ENCODE results near the gene KDM1A. TPM values are rescaled to one million over a fixed set of nuclear protein-coding genes. Genes with fewer than 3 reads are reported as not detected.

Gene KDM1A
- polyA plus RNA-seq, 3 donors = 22.1 to 30.2 (median 24.1) TPM

DNA sequence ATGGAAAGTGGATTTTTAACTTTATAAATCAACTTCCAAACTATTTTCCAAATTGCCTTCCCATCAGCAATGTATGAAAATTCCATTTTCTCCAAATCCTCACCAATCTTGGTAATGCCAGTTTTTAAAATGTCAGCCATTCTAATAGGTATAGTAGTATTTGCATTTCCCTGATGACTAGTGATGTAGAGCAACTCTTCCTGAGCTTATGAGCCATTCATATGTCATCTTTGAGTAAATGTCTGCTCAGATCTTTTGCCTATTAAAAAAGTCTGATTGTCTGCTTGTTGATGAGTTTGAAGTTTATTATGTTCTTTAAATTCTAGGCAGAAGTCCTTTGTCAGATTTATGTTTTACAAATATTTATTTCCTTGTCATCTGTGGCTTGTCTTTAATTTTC is 54.7 kb downstream of the KDM1A start:
- Histone ChIP-seq H3K27me3 (ENCODE audit: control insufficient read depth in 2 of 2, insufficient read depth in 2 of 2, low read length in 2 of 2) (no peaks in the 10 kb centered on the region), H3K4me3 (replicated peaks in 1 of 3; ENCODE audit: low read depth in 2 of 3, low read length in 3 of 3) (no peak overlapping the region), H3K4me1 (ENCODE audit: control insufficient read depth in 1 of 2, insufficient read depth in 2 of 2, low read length in 2 of 2) (no peaks in the 10 kb centered on the region), H4K20me1 (ENCODE audit: insufficient read depth, low read length) (no peaks in the 10 kb centered on the region), H3K79me2 (ENCODE audit: insufficient read depth, low read length) (no peaks in the 10 kb centered on the region), H3K9ac (ENCODE audit: insufficient read depth, low read length, poor library complexity, severe bottlenecking) (no peak overlapping the region), H3K27ac (ENCODE audit: low read depth in 1 of 2, low read length in 2 of 2) (no peak overlapping the region), H2AFZ (ENCODE audit: insufficient read depth, low read depth, low read length, poor library complexity, severe bottlenecking) (no peak overlapping the region), H3K36me3 (replicated peaks in 1 of 2; ENCODE audit: control insufficient read depth in 1 of 2, insufficient read depth in 2 of 2, low read length in 2 of 2) (peaks cover 58 to 91% of the 10 kb centered on the region in 2 donors), H3K9me3 (replicated peaks in 1 of 2; ENCODE audit: control insufficient read depth in 1 of 2, insufficient read depth in 1 of 2, low read length in 2 of 2) (no peaks in the 10 kb centered on the region), H3K4me2 (replicated peaks; ENCODE audit: extremely low read depth, low read length, poor library complexity, severe bottlenecking) (no peak overlapping the region)
- Mint-ChIP-seq H3K4me3 (no peak overlapping the region), H3K36me3 (peaks cover 72 to 89% of the 10 kb centered on the region in 2 donors), H3K9me3 (peaks cover 0 to 2% (median 0%) of the 10 kb centered on the region in 7 donors), H3K27ac (no peak overlapping the region), H3K27me3 (ENCODE audit: low read depth in 3 of 3) (no peaks in the 10 kb centered on the region), H3K4me1 (no peaks in the 10 kb centered on the region)
- intact Hi-C loops (cut with micrococcal nuclease) = no loop called here
- DNase-seq = no peak
- TF ChIP-seq, protein P1, sequence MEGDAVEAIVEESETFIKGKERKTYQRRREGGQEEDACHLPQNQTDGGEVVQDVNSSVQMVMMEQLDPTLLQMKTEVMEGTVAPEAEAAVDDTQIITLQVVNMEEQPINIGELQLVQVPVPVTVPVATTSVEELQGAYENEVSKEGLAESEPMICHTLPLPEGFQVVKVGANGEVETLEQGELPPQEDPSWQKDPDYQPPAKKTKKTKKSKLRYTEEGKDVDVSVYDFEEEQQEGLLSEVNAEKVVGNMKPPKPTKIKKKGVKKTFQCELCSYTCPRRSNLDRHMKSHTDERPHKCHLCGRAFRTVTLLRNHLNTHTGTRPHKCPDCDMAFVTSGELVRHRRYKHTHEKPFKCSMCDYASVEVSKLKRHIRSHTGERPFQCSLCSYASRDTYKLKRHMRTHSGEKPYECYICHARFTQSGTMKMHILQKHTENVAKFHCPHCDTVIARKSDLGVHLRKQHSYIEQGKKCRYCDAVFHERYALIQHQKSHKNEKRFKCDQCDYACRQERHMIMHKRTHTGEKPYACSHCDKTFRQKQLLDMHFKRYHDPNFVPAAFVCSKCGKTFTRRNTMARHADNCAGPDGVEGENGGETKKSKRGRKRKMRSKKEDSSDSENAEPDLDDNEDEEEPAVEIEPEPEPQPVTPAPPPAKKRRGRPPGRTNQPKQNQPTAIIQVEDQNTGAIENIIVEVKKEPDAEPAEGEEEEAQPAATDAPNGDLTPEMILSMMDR (IDR thresholded peaks at IDR 0.05) = no peak

DNA sequence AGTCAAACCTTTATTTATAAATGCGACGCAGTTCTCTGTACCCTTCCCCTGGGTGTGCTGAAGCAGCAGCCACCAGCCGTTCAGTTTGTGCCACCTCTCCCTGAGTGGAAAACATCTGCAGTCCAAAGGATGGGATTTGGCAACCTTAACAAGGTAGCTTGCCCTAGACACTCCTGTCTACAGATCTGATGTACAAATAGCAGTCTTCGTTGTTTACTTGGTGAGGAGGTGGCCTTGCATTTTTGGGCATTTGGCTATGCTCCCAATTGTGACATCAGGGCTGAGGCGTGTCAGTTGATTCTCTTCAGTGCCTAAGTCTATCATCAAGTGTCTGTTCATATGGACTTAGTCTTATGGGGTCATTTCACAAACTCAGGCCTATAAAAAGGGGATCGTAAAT is 59.8 kb downstream of the KDM1A start:
- peaks cover 0 to 2% (median 0%) of the 10 kb centered on the region in 7 donors for H3K9me3 Mint-ChIP-seq
- H3K4me1 Mint-ChIP-seq = no peaks in the 10 kb centered on the region
- H3K79me2 ChIP-seq (ENCODE audit: insufficient read depth, low read length) = no peaks in the 10 kb centered on the region
- H3K4me2 ChIP-seq (replicated peaks; ENCODE audit: extremely low read depth, low read length, poor library complexity, severe bottlenecking) = no peak overlapping the region
- intact Hi-C loops (cut with micrococcal nuclease) = no loop called here
- H3K27me3 ChIP-seq (ENCODE audit: control insufficient read depth in 2 of 2, insufficient read depth in 2 of 2, low read length in 2 of 2) = no peaks in the 10 kb centered on the region
- H3K4me3 Mint-ChIP-seq = no peak overlapping the region
- peaks cover 73 to 92% of the 10 kb centered on the region in 2 donors for H3K36me3 ChIP-seq (replicated peaks in 1 of 2; ENCODE audit: control insufficient read depth in 1 of 2, insufficient read depth in 2 of 2, low read length in 2 of 2)
- H3K27me3 Mint-ChIP-seq (ENCODE audit: low read depth in 3 of 3) = no peaks in the 10 kb centered on the region
- TF ChIP-seq, protein P1 (IDR thresholded peaks at IDR 0.05) = no peak
- no peak overlapping the region for H3K27ac ChIP-seq (ENCODE audit: low read depth in 1 of 2, low read length in 2 of 2)
- WGBS (ENCODE audit: insufficient coverage) = 100% methylated on average over 3 of the region's 6 CpGs
- H4K20me1 ChIP-seq (ENCODE audit: insufficient read depth, low read length) = no peaks in the 10 kb centered on the region
- no peak overlapping the region for H2AFZ ChIP-seq (ENCODE audit: insufficient read depth, low read depth, low read length, poor library complexity, severe bottlenecking)
- no peak overlapping the region for H3K9ac ChIP-seq (ENCODE audit: insufficient read depth, low read length, poor library complexity, severe bottlenecking)
- no peaks in the 10 kb centered on the region for H3K9me3 ChIP-seq (replicated peaks in 1 of 2; ENCODE audit: control insufficient read depth in 1 of 2, insufficient read depth in 1 of 2, low read length in 2 of 2)
- peak overlapping the region in 1 of 7 donors; percentile 58 for H3K27ac Mint-ChIP-seq
- peaks cover 78 to 91% of the 10 kb centered on the region in 2 donors for H3K36me3 Mint-ChIP-seq
- H3K4me1 ChIP-seq (ENCODE audit: control insufficient read depth in 1 of 2, insufficient read depth in 2 of 2, low read length in 2 of 2) = no peaks in the 10 kb centered on the region
- no peak overlapping the region for H3K4me3 ChIP-seq (replicated peaks in 1 of 3; ENCODE audit: low read depth in 2 of 3, low read length in 3 of 3)
- no peak for DNase-seq

Data from CD14-positive monocyte (primary cell).